Activated CD4-positive, alpha-beta memory T cell treated with anti-CD3 and anti-CD28 coated beads for 36 hours (primary cell): Measurements from ENCODE around the gene GPR161. TPM values are rescaled to one million over a fixed set of nuclear protein-coding genes. Genes with fewer than 3 reads are reported as not detected.

Experiments used
- CTCF ChIA-PET: fragments of 350-600 bp; sonication (Branson Sonifier 250); formaldehyde crosslinking; loops from one replicate; lab custom pipeline; 2021; ENCODE audit warnings: antibody characterized with exemption, inconsistent platforms; lab: Charles Lee
- POLR2A ChIA-PET: fragments of 350-600 bp; sonication (Branson Sonifier 250); formaldehyde crosslinking; loops from one replicate; lab custom pipeline; 2021; ENCODE audit warnings: antibody characterized with exemption; lab: Charles Lee
- DNase-seq: peaks from one replicate; pipeline ENCODE4 v3.0.0-alpha.2; 2020
- H3K27ac Mint-ChIP-seq: one replicate; pipeline ENCODE4 v1.8.0; 2021; ENCODE audit warnings: mixed read lengths
- H3K27me3 Mint-ChIP-seq: one replicate; pipeline ENCODE4 v1.8.0; 2021; ENCODE audit warnings: mixed read lengths
- H3K36me3 Mint-ChIP-seq: one replicate; pipeline ENCODE4 v1.8.0; 2021; ENCODE audit warnings: mixed read lengths
- H3K4me1 Mint-ChIP-seq: one replicate; pipeline ENCODE4 v1.8.0; 2021; ENCODE audit warnings: low read depth, mixed read lengths
- H3K4me3 Mint-ChIP-seq: one replicate; pipeline ENCODE4 v1.8.0; 2021; ENCODE audit warnings: mild to moderate bottlenecking, mixed read lengths
- H3K9me3 Mint-ChIP-seq: one replicate; pipeline ENCODE4 v1.8.0; 2021; ENCODE audit warnings: mixed read lengths
- intact Hi-C: fragments of 100-400 bp; cut with micrococcal nuclease; formaldehyde crosslinking; loops from one replicate; pipeline ENCODE4 v1.15.1; 2023
- total RNA-seq, 2 experiments: library from RNA; stranded (reverse); gene quantifications; one replicate each; pipeline ENCODE4 v1.2.3, GENCODE V29; 2021

GPR161 gene
- total RNA-seq, 2 experiments from 2014 or later = 0.88 to 0.97 TPM

DNA sequence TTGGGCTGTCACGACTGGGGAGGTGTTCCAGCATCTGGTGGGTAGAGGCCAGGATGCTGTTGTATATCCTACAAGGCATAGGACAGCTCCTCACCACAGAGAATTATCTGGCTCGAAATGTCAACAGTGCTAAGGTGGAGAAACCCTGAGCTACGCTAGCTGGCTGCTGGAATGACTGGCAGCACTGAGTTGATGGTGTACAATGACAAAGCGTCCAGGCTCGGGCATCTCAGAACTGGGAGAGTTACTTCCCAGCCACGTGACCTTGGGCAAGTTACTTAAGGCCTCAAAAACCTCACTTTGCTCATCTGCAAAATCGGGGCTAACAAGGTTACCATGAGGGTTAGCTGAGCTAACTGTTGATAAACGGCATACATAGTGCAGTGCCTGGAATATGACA is 35.4 kb downstream of the GPR161 start:
- CTCF ChIA-PET = interaction anchor here (1.1 kb wide), 1 partner anchor 19 kb away, joined by 5 read pairs; no protein-coding TSS in a partner anchor
- H3K36me3 Mint-ChIP-seq = no peaks in the 10 kb centered on the region
- POLR2A ChIA-PET = no interaction called here
- no peak overlapping the region for H3K4me3 Mint-ChIP-seq
- H3K9me3 Mint-ChIP-seq = no peaks in the 10 kb centered on the region
- peaks cover 3% of the 10 kb centered on the region for H3K27me3 Mint-ChIP-seq
- H3K27ac Mint-ChIP-seq = no peak overlapping the region
- intact Hi-C loops = no loop called here
- no peak for DNase-seq
- no peaks in the 10 kb centered on the region for H3K4me1 Mint-ChIP-seq

DNA sequence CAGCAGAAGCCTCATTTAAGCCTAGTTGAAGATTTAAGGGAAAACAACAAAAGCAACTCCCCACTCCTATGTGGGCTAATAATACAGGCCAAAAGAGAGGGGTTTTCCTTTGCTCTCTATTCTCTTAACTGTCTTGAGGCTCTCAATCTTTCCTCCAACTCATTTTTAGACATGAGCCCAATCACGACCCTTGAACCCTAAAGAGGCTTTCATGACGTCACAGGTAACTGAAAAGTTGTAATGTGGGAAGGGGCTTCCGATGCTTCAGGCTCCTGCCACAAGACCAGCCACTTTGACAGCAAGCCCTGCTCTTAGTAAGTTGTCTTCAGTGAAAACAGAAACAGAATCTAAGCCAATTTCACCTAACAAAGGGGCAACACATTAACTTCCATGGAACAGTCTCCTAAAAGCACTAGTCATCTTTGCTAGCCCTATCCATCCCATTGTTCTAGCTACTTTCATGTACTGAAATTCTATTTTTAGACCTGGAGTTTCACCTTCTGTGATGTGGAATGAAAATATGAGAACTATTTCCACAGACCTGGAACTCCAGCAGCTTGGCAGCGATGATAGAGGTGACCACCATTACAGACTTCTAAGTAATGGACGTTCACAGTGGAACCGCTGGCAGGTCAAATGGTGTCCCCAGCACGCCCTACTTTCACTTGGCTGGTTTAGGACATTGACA is 36.3 kb downstream of the GPR161 start:
- no peak overlapping the region for H3K4me3 Mint-ChIP-seq
- no peak for DNase-seq
- CTCF ChIA-PET = interaction anchor here (1.1 kb wide), 1 partner anchor 18 kb away, joined by 5 read pairs; no protein-coding TSS in a partner anchor
- no peaks in the 10 kb centered on the region for H3K4me1 Mint-ChIP-seq
- H3K27me3 Mint-ChIP-seq = peaks cover 3% of the 10 kb centered on the region
- H3K27ac Mint-ChIP-seq = no peak overlapping the region
- no peaks in the 10 kb centered on the region for H3K9me3 Mint-ChIP-seq
- POLR2A ChIA-PET = interaction anchor here (0.5 kb wide), 1 partner anchor 345 kb away, joined by 3 read pairs; no protein-coding TSS in a partner anchor
- H3K36me3 Mint-ChIP-seq = no peaks in the 10 kb centered on the region
- intact Hi-C loops = no loop called here

GRCh38 chr1:168099337-168099801 is 37.4 kb downstream of the GPR161 start:
- intact Hi-C loops = no loop called here
- no peak overlapping the region for H3K27ac Mint-ChIP-seq
- CTCF ChIA-PET = no interaction called here
- H3K9me3 Mint-ChIP-seq = no peaks in the 10 kb centered on the region
- H3K4me1 Mint-ChIP-seq = no peaks in the 10 kb centered on the region
- no peaks in the 10 kb centered on the region for H3K36me3 Mint-ChIP-seq
- POLR2A ChIA-PET = no interaction called here
- peaks cover 3% of the 10 kb centered on the region for H3K27me3 Mint-ChIP-seq
- no peak overlapping the region for H3K4me3 Mint-ChIP-seq
- no peak for DNase-seq

- no peak overlapping the region for H3K27ac Mint-ChIP-seq
- intact Hi-C loops = no loop called here
- no peaks in the 10 kb centered on the region for H3K4me1 Mint-ChIP-seq
- H3K36me3 Mint-ChIP-seq = no peaks in the 10 kb centered on the region
- no peaks in the 10 kb centered on the region for H3K9me3 Mint-ChIP-seq
- ChIA-PET POLR2A (no interaction called here), CTCF (no interaction called here)
- H3K27me3 Mint-ChIP-seq = peaks cover 3% of the 10 kb centered on the region
- no peak for DNase-seq
- H3K4me3 Mint-ChIP-seq = no peak overlapping the region
Observed at GRCh38 chr1:168098534-168099320, 38.0 kb downstream of the GPR161 start.

DNA sequence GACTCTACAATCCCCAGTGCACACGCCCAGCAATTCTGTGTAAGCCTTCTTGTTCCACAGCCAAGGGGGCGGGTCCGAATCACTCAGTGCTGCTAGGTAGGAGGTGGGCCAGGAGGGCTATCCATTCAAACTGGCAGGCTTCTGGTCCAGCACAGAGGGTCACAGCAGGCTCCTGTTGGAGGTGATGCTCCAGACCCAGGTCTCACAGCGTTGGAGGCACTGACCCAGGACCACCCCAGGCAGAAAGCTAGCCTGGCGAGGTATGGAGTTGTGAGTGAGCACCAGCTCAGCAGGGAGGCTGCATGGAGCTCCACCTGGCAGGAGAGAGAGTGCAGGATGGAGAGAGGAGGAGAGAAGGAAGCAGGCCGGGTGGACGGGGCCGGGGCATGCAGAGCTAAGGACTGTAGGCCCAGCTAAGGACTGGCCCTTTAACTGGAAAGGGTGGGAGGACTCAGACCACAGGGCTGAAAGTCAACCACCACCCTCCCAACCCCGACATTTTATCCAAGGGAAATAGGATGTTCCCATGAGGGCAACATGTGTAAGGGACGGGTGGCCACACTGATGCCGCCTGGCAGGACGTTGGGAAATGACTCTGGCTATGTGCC is 38.7 kb downstream of the GPR161 start:
- Mint-ChIP-seq H3K4me3 (no peak overlapping the region), H3K9me3 (no peaks in the 10 kb centered on the region), H3K36me3 (no peaks in the 10 kb centered on the region), H3K27ac (no peak overlapping the region), H3K4me1 (no peaks in the 10 kb centered on the region), H3K27me3 (peaks cover under 1% of the 10 kb centered on the region)
- intact Hi-C loops = no loop called here
- no peak for DNase-seq
- POLR2A ChIA-PET = no interaction called here
- CTCF ChIA-PET = no interaction called here

GRCh38 chr1:168096296-168097165 is 40.2 kb downstream of the GPR161 start:
- CTCF ChIA-PET = interaction anchor here (0.9 to 2.3 kb wide), 3 partner anchors 11 to 14 kb away, joined by 3 to 10 read pairs (median 3); no protein-coding TSS in a partner anchor
- Mint-ChIP-seq H3K4me1 (no peaks in the 10 kb centered on the region), H3K27me3 (no peaks in the 10 kb centered on the region), H3K9me3 (no peaks in the 10 kb centered on the region), H3K27ac (no peak overlapping the region), H3K36me3 (no peaks in the 10 kb centered on the region), H3K4me3 (no peak overlapping the region)
- intact Hi-C loops = no loop called here
- POLR2A ChIA-PET = no interaction called here
- DNase-seq = no peak

- intact Hi-C loops = no loop called here
- CTCF ChIA-PET = interaction anchor here (0.8 to 2.3 kb wide), 3 partner anchors 11 to 16 kb away, joined by 3 to 10 read pairs (median 3); no protein-coding TSS in a partner anchor
- POLR2A ChIA-PET = no interaction called here
- no peak for DNase-seq
- H3K27me3 Mint-ChIP-seq = no peaks in the 10 kb centered on the region
- H3K9me3 Mint-ChIP-seq = no peaks in the 10 kb centered on the region
- H3K4me3 Mint-ChIP-seq = no peak overlapping the region
- H3K36me3 Mint-ChIP-seq = no peaks in the 10 kb centered on the region
- no peaks in the 10 kb centered on the region for H3K4me1 Mint-ChIP-seq
- H3K27ac Mint-ChIP-seq = no peak overlapping the region
Observed at GRCh38 chr1:168095476-168095875, 41.3 kb downstream of the GPR161 start.

DNA sequence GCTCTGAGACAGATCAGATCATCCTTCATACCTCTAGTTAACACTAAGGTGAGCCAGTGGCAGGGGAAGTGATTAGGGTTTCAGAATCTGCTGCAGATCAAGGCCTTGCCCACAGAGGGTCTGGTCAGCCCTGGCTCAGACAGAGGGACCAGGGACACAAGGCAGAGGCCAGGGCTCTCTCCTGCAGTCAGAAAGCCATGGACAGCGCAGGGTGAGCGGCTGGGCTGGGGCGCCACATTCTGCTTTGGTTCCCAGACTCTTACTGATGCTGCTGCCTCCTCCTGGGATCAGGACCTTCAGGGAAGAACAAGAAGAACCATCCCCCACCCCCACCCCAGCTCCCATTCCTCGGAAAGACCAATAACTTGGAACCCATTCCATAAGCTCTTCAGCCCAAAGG is 43.1 kb downstream of the GPR161 start:
- intact Hi-C loops = no loop called here
- Mint-ChIP-seq H3K36me3 (no peaks in the 10 kb centered on the region), H3K4me1 (no peaks in the 10 kb centered on the region), H3K9me3 (no peaks in the 10 kb centered on the region), H3K27ac (no peak overlapping the region), H3K4me3 (no peak overlapping the region), H3K27me3 (no peaks in the 10 kb centered on the region)
- CTCF ChIA-PET = interaction anchor here (0.6 to 4.2 kb wide), 2 partner anchors 11 to 146 kb away, joined by 3 to 28 read pairs; no protein-coding TSS in a partner anchor
- POLR2A ChIA-PET = no interaction called here
- DNase-seq = no peak

DNA sequence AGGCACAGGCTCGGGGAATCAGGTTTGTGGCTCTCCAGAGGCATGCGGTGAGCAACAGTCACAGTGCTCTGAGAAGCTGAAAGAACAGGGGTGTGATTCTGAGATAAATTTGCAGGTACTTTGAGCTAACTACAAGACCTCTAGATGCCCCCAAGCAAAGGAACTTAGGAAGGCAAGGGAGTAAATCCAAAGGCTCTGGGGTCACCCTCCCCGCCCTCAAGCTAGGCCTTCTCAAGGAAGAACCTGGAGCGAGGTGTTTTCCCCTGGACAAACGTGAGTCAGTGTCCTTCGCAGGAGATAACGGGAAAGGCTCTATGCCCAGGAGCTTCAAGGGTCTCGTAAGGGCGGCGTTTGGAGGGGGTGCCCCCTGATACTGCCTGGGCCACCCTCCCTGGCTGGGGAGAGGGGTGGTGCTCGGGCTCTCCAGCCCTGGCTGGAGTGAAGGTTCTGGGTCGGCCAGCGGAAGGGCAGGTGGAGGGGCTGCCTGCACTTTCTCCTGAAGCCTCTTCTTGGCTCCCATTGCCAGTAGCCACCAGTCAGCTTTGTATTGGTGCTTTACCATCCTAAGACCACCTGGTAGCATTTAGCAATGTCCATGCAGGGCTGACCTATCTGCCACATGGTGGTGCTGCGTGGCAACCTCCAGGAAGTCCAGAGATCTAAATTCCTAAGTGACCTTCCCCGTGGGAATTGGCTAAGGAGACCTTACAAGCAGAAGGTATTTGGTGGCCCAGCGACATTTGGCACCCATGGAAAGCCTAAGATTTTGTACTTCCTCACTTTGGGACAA is 44.0 kb downstream of the GPR161 start:
- Mint-ChIP-seq H3K27ac (no peak overlapping the region), H3K27me3 (no peaks in the 10 kb centered on the region), H3K36me3 (no peaks in the 10 kb centered on the region), H3K4me1 (no peaks in the 10 kb centered on the region), H3K9me3 (no peaks in the 10 kb centered on the region), H3K4me3 (no peak overlapping the region)
- POLR2A ChIA-PET = no interaction called here
- intact Hi-C loops = no loop called here
- CTCF ChIA-PET = interaction anchor here (4.2 kb wide), 1 partner anchor 10 kb away, joined by 28 read pairs; no protein-coding TSS in a partner anchor
- DNase-seq = no peak

- ChIA-PET CTCF (interaction anchor here (4.2 kb wide), 1 partner anchor 9 kb away, joined by 28 read pairs; no protein-coding TSS in a partner anchor), POLR2A (no interaction called here)
- no peaks in the 10 kb centered on the region for H3K36me3 Mint-ChIP-seq
- no peaks in the 10 kb centered on the region for H3K4me1 Mint-ChIP-seq
- no peak overlapping the region for H3K4me3 Mint-ChIP-seq
- intact Hi-C loops = no loop called here
- no peaks in the 10 kb centered on the region for H3K9me3 Mint-ChIP-seq
- no peak overlapping the region for H3K27ac Mint-ChIP-seq
- no peak for DNase-seq
- no peaks in the 10 kb centered on the region for H3K27me3 Mint-ChIP-seq
Observed at GRCh38 chr1:168091720-168092550, 44.8 kb downstream of the GPR161 start.
